22Rv1 (cell line): ENCODE data around the gene HERPUD1.

Experiments
- ZFX ChIP-seq: fragments of 450-650 bp; IDR thresholded peaks from 2 replicates; pipeline ENCODE4 v1.6.1; 2017; ENCODE audit warnings: antibody characterized with exemption, borderline replicate concordance
- TF ChIP-seq, protein P1 (sequence below): fragments of 450-650 bp; IDR thresholded peaks from 2 replicates; pipeline ENCODE4 v1.5.1; 2017; ENCODE audit warnings: mild to moderate bottlenecking

GRCh38 chr16:56977216-56977615 lies 45.3 kb downstream of the HERPUD1 start:
- TF ChIP-seq, protein P1, sequence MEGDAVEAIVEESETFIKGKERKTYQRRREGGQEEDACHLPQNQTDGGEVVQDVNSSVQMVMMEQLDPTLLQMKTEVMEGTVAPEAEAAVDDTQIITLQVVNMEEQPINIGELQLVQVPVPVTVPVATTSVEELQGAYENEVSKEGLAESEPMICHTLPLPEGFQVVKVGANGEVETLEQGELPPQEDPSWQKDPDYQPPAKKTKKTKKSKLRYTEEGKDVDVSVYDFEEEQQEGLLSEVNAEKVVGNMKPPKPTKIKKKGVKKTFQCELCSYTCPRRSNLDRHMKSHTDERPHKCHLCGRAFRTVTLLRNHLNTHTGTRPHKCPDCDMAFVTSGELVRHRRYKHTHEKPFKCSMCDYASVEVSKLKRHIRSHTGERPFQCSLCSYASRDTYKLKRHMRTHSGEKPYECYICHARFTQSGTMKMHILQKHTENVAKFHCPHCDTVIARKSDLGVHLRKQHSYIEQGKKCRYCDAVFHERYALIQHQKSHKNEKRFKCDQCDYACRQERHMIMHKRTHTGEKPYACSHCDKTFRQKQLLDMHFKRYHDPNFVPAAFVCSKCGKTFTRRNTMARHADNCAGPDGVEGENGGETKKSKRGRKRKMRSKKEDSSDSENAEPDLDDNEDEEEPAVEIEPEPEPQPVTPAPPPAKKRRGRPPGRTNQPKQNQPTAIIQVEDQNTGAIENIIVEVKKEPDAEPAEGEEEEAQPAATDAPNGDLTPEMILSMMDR, result no peak
- TF ChIP-seq ZFX, result no peak
